SKM-1 treated with dmso at 0.1 percent for 144 hours (cell line): ENCODE results near the gene MAT2A.
"Not testable (repeated sequence)": the region's sequence is repeated elsewhere in the genome, so short reads cannot be mapped to it uniquely, and the experiment has no call there.

Experiments used
- DNase-seq: peaks from one replicate; lab custom pipeline; 2025; ENCODE audit not compliant: unreplicated experiment; lab: John Stamatoyannopoulos, UW

Gene MAT2A

DNA sequence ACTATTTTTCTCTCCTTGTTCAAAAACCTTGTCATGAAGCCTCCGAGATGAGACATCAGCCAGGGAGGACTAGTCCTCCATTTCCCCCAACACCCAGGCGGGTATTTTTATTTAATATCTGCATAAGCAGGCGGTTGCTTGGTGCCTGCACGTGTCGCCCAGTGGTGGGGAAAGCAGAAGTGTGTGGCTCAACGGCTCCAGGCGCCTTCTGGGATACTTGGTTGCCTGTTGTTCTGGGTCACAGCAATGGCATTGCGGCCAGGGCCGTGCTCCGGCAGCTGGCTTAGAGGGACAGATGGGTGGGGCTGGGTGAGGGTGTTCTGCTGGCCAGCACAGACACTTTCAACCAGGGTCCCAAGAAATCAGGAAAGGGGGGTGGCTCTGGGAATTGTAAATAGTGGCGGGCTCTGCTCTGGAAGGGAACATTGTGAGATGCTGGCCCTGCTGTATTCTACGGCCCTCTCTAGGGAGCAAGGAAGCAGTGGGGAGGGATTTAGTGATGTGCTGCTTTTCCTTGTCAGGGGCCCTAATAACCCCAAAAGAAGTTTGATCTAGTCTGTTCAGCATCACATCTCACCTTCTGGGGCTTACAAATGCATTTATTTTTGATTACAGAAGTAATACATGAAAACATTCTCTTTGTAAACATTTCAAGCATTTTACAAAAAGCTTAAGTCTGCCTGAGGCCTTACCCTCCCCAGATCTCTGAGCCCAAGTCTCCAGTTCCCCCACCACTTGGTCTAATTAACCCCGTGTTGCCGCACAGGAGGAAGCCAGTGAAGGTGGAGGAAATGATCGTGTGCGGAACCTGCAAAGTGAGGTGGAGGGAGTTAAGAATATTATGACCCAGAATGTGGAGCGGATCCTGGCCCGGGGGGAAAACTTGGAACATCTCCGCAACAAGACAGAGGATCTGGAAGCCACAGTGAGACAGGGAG, 39.5 kb downstream of the MAT2A start:
- peak; percentile 87 for DNase-seq

DNA sequence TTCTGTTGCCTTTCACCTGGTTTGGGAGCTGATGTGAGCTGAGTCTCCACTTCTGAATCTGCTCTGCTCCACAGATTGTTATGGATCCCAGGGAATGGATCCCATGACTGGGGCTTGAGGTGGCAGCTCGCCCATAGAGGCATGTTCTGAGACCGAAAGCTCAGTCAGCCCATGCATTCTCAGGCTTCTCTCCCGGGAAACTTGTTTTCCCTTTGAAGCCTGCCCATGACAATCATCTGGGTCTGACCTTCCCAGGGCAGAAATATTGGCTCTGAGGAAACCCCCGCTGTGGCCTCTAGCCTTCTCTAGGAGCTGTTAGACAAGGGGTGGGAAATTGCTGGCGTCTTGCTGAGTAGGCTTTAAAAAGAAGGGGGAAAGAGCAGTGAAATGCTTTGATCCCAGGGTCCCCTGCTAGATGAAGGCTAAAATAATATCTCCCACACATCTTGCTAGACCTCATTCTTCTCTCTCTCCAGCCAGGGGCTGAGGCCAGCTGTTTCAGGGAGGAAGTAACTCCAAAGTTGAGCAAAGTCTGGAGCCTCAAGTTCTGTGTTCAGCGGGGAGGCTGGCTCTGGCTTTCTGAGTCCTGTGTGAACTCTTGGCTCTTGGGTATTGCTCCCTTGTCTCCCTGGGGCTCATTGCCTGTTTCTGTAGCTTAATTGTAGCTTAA, 40.4 kb downstream of the MAT2A start:
- DNase-seq = peak; percentile 86

DNA sequence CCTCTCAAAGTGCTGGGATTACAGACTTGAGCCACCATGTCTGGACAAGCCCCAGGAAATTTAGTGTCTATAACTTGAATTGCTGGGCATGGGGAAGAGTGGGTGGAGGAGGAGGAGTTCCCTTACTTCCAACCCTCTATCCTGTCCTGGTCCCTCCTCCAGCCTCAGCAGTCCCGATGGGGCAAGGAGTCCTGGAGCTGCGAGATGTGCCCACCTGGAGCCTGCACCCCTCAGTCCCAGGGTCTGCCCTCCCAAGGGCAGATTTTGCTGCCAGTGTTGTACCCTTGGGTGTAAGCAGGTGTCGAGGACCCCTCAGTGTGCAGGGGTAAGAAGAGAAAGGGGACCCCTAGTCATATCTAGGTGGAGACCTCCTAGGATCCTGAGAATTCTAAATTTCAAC, 41.2 kb downstream of the MAT2A start:
- no peak for DNase-seq

DNA sequence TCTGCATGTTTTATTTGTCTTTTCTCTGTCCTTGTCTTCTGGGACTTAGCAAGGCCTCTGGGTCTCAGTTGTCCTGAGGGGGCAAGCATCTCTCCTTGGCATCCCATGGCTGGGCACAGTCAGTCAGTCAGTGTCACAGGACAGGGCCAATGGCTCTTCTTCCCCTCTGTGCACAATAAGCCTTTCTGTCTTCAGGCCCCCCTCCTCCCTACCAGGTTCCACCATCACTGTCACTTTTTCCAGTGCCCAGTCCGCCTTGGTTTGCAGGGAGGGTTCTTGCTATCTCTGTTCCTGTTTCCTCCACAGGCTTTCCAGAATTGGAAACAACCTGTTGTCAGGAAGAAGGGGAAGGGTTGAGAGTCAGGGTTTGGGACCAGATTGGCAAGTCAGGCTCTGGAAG, 43.5 kb downstream of the MAT2A start:
- no peak for DNase-seq

DNA sequence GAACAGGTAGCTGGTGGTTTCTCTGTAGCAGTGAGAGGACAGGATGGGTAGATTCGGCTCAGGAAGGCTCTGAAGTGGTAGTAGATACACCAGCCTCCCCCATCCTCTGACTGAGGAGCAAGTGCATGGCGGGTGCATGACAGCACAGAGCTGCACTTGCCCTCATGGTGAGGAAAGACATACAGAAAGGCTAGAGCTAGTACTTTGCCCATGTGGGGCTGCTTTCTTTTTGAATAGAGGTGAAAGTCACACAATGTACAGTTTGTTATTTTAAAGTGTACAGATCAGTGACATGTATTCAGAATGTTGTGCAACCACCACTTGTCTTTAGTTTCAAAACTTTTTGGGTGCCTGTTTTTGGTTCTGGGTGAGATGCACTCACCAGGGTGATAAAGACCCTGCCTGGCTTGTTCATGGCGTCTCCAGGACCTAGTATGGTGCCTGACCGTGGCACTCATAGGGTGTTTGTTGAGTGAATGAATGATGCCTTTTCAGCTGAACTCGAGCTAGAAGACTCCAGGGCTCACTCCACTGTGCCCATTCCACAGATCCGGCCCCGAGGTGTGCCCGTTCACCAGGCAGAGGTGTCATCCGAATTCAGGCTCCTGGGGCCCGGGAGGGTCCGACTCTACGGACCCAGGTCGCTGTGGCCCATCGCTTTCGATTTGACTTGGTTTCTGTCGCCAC, 44.8 kb downstream of the MAT2A start:
- DNase-seq = no peak

DNA sequence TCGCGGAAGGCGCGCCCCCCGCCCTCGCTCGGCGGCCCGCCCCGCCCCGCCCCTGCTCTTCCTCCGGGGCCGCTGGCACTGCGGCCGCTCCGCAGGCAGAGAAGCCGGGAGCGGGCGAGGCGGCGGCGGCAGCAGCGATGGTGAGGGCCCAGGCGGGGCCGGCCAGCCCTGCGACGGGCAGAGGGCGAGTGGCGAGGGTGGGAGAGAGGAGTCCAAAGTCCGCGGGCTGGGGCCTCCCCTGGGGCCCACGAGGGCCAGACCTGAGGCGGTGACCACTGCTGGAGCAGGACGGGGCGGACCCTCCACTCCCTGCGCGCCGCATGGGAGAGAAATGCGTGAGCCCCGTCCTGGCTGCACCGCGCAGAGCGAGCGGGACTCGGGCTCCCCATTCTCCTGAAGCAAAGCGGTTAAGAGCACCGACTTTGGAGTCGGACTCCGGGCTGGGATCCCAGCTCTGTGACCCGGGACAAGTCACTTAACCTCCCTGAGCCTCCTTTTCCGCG, 45.4 kb downstream of the MAT2A start, which contains the start of gene VAMP5:
TSS of gene VAMP5 (plus strand) at position 78 of the 503 bp plus-strand sequence. CDS start at position 138, 60 bp downstream.
- no peak for DNase-seq

DNA sequence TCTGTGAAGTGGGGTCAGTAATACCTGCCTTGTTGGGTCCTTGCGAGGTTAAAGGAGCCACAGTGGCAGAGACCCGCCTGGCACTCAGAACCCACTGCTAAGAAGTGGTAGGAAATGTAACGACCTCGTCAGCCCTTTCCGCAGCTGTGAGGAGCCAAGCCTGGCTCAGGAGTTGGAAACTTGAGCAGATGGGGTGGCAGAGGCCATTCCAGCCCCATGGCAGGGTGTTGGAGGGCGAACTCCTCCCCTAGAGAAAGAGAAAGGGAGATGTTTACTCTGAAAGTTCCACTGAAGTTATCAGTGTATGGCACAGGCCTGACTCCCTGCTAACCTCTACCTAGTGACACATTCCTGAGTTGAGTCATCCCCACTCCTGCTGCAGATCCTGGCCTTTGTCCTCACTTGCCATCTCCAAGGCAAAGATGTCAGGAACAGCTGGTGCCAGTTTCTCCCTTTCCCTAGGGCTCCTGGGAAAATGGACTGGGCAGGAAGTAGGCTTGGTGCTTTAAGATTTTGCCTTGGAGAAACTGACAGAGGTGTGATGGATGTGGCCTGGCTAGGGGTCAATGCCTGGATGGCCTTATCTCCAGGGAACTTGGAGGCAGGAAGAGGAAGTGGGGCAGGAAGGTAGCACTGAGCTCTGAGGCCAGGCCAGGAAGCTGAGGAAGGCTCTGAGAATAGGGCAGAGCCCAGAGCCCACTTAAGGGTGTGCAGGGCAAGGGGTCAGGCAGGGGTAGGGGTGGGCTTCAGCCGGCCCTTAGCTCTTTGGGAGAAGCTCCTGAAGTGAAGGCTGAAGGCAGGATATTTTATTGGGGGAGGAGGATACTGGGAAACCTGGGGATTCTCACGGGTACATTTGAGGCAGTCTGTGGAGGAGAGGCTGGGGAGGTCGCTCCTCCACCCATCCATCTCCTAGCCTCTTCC, 46.2 kb downstream of the MAT2A start:
- DNase-seq = peak; percentile 54

DNA sequence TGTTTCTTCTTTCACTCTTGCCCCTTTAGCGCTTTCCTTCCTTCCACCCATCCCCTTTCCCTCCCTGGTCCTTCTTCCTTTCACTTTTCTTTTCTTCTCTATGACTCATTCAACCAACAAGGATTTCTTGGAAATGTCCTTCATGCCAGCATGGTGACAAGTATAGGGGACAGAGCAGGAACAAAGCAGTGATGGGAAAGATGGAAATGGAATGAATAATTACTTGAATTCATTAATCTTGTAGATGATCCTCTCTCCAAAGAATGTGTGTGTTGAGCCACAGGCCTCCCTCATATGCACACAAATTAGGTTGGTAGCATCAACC, 46.8 kb downstream of the MAT2A start:
- no peak for DNase-seq

DNA sequence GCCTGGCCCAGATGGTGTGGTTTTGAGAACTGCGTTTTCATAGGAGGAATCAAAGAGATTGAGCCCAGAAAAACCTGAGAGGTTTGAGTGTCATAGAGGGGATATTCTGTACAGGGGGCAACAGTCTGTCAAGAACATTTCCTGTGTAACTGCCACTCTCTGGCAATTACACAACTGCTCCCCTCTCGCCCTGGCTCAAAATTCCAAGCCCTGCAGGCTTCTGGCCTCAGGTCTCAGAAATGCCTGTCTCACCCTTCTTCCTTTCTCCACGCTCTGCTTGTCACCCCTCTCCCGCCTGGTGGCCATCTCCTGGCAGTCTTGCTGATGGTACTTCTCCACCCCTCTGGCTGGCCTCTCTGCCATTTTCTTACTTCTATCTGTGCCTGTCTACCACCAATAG, 49.3 kb downstream of the MAT2A start:
- no peak for DNase-seq

DNA sequence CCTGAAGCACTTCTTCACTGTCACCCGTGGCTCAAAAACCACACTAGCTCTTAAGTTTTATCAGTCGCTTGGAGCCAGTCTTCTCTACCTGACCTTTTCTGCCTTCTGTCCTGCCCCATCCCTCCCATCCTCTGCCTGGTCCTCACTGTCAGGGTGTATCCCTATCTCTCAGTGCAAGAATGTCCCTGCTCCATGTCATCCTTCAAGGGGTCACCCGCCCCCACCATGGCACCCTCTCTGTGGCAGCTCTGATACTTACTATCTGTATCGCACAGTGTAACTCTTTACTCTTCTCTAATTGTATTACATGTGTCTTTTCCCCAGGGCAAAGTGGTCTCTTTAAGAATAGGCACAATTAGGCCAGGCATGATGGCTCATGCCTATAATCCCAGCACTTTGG, 49.7 kb downstream of the MAT2A start:
- no peak for DNase-seq

DNA sequence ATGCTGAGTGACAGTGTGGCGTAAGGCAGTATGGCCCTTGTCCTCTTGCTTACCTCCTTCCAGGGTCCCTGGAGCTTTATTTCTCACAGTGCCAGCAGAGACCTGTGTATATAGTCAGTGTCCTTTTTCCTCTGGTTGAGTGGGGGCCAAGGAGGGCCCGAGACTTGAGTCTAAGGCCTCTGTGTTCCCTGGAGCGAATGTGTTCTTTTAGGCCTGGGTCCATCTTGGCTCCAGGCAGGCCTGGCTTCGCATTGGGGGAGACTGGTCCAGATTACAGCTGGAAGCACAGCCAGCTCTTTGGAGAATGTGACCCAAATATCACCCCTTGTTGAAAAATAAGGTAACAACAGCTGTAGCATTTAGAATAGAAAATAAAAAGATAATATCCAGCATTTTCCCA, 50.2 kb downstream of the MAT2A start:
- DNase-seq = no peak

DNA sequence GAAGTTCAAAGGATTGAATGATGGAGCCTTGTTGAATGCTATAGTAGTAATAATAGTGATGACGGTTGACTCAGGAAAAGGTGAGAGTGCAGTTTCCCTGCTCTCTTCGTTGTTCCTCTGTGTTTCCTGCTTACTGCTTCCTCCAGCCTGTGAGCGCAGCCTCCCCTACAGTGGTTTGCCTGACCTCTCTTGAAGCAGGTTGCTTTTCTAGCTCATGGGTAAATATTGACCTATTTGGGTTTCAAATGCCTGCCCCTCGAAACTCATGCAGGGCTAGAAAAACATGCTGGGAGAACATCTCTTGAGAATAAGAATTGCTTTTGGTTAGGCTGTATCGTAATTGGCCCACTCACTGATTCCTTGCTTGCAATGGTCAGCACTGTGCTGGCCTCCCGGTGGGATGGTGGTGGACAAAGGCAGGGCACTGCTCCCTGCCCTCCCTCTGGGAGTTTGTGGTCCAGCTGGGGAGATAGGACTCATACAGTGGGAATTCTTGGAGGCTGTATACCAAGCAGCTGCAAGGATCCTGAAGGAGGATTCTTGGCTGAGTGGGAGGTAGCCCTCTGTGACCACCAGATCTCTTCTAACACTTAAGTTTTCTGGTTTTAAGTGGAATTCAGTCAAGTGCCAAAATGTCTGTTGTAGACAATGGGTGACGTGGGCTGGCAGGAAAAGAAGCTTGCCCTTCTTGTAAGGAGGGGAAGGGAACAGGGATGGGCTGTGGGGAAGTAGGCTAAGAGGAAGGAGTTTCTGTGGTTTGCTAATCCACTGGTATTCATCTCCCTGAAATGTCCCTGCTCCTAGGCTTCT, 51.2 kb downstream of the MAT2A start:
- peak; percentile 41 for DNase-seq

DNA sequence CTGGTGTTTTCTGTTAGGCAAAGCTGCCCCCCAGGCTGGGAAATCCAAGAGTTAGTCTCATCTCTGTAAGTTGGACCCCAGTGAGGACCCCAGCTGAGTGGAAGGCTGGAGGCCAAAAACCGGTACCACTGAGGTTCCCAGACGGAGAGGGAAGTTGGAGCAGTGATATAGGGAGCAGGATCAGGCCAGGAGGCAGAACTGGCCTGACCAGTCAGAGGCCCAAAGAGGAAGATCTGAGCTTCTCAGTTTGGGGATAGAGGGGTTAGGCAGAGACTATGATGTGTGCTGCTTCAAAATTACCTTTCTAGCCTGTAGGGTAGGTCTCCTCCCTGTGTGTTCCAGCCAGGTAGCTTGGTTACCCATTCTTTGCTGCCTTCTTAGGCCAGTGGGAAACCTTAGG, 52.0 kb downstream of the MAT2A start:
- DNase-seq = peak; percentile 36

DNA sequence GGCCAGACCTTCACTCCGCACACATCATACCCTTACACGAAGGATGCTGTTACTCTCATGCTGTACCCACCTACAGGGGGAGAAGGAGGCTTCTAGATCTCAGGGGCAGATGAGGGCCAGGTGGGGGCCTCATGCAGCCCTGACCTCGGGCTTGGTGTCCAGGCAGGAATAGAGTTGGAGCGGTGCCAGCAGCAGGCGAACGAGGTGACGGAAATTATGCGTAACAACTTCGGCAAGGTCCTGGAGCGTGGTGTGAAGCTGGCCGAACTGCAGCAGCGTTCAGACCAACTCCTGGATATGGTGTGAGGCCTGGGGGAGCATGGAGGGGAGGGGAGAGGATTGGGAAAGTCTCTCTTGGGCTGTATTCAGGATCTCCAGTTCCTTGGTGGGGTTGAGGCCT, 52.6 kb downstream of the MAT2A start:
- DNase-seq = no peak

DNA sequence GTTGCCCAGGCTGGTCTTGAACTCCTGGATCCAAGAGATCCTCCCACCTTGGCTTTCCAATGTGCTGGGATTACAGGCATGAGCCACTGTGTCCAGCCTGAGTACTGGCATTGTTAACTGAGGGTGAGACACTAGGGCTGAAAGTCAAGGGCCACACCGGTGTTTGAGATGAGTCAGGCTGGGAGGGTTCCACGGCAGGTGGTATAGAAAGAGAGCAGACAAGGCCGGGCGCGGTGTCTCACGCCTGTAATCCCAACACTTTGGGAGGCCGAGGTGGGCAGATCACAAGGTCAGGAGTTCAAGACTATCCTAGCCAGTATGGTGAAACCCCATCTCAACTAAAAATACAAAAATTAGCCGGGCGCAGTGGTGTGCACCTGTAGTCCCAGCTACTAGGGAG, 53.3 kb downstream of the MAT2A start:
- DNase-seq = not testable (repeated sequence)

DNA sequence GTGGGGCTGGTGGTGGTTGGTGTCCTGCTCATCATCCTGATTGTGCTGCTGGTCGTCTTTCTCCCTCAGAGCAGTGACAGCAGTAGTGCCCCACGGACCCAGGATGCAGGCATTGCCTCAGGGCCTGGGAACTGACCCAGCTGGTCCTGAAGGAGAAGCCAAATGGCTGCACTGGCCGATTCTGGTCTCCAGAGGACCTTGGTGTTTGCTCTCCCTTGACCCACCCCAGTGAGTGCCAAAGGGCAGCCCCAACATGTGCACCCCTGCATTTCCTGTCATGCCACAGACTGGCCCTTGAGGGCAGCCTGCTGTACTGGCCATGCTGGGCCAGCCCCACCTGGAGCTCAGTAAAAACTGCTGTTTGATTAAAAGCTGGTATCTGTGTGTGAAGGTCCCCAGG, 54.1 kb downstream of the MAT2A start:
- no peak for DNase-seq
